Amygdala (tissue), 56 donors: ENCODE measurements around the gene EIF4E1B.

Experiments used
- DNase-seq, 56 donors: peaks; one replicate each; lab custom pipeline; 2025; lab: John Stamatoyannopoulos, UW

The EIF4E1B gene

DNA sequence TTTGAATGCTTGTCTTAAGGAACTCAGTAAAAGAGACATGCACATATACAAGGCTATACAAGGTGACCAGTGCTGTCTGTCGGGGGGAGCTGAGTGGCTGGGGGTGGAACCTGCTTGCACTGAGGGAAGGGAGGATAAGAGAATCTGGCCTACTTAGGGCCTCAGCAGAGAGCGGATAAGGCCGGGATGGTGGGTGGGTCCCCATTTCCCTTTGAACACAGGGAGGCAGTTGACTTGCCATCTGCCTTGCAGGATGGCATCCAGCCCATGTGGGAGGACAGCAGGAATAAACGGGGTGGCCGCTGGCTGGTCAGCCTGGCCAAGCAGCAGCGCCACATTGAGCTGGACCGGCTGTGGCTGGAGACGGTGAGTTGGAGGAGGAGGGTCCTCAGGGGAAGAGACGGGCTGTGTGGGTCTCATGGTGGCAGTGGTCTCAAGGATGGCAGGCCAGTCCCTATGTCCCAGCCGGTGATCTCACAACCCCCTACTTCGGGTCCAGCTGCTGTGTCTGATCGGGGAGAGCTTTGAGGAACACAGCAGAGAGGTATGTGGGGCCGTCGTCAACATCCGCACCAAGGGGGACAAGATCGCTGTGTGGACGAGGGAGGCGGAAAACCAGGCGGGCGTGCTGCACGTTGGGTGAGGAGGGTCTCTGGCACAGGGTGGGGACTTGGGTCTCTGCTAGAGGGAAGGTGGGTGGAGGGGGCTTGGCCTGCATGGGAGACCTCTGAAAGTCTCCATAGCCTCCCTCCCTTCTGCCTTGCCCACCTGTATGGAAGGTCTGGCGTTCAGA lies 14.6 kb downstream of the EIF4E1B start:
- no peak for DNase-seq

DNA sequence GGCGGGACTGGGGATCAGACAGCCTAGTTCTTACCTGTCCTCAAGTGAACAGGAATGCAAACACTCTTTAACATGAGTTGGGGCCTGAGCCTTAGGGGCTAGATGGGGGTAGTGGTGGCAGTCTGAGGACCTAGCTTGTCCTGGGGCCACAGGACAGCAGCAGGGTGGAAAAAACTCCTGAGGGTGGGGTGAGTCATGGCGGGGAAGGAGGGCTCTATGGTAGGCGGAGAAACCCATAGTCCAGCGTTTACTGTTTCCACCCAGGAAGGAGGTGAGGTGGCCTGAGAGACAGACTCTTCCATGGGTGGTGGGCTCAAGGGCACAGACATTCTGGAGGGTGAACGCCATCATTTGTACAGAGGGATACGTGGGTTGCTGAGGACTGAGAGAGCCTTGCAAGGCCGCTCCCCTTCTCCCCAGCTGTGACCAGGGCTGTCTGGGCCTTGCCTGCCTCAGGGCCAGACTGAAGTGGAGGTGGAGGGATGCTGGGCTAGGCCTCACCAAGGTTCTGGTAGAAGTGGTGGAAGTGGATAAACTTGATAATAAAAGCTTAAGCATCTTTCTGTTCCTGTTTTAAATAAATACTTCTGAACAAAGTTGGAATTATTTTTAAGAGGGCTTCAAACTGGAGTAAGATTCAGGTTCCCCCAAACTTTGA lies 15.7 kb downstream of the EIF4E1B start:
- DNase-seq, result no peak

DNA sequence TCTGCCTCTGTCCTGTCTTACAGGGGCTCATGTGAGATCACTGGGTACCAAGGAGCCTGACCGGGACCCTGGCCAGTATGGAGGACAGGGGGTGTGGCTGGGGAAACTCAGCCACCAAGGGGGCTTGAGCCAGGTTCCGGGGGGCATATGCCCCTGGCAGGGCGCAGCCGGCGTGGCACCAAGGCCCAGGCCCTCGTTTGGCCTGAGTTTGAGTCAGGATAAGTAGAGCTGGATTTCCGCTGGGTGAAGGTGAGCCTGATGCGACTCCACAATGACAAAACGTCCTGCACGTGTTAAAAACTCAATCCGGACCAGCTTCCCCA lies 16.2 kb downstream of the EIF4E1B start:
- DNase-seq, result no peak

DNA sequence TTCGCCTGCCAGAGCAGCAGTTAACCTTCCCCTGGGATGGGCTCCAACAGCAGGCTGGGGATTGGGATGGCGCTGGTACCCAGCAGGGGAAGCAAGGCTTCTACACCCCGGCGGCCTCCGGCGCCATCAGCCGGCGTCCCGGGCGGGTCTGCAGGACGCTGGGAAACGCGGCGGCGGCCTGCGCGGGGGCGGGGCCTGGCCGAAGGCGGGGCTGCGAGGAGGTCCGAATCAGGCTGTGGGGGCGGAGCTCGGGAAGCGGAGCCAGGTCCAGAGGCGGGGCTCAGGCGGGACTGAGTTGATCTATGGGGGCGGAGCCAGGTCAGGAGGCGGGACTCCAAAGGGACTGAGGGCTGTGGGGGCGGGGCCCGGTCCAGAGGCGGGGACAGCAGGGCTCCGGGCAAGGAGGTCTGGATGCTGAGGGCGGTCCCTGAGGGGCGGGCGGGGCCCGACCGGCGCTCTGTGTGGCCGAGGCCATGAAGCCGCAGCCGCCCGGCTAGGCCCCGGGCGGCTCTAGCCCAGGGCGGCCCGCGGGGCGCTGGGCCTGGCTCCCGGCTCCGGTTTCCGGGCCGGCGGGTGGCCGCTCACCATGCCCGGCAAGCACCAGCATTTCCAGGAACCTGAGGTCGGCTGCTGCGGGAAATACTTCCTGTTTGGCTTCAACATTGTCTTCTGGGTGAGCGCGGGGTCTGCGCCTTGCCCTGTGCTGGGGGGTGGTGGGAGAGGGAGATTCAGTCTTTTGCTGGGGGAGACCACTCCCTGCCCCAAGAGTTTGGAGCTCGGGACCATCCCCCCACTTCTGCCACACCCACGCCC lies 16.8 kb downstream of the EIF4E1B start, which contains the start of gene TSPAN17:
Gene TSPAN17 (plus strand): TSS at position 455 of the 813 bp plus-strand sequence. CDS start 132 bp downstream, at position 587.
- peak; percentile 61 to 100 (median 98) for DNase-seq

DNA sequence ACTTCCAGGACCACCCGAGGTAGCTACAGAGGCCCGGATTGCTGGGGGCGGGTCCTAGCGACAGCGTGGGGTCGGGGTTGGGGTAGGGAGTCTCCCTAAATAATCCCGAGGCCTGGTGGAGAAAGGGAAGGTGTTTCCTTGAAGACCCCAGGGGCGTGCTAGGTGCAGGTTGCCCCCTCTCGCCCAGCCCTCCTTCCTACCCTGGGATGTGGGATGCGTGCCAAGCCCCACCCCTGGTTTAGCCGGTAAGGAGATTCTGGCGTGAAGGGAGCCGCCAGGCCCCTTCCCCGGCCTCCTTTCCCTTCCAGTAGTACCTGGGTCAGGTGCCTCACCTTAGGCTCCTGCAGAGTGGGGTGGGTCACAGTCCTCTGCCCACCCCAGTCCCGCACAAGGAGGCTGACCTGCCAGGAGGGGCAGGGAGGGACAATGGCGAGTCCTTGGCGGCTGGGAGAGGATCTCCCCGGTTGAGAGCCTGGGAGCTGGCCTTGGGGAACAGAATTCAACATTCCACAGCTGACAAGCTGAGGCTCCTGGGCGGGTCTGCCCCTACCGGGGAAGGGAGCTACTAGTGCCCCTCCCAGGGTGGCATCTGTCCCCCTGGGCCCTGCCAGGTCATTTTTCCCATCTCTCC lies 17.5 kb downstream of the EIF4E1B start:
- peak in 13 of 56 donors; percentile 18 to 63 (median 35) for DNase-seq

DNA sequence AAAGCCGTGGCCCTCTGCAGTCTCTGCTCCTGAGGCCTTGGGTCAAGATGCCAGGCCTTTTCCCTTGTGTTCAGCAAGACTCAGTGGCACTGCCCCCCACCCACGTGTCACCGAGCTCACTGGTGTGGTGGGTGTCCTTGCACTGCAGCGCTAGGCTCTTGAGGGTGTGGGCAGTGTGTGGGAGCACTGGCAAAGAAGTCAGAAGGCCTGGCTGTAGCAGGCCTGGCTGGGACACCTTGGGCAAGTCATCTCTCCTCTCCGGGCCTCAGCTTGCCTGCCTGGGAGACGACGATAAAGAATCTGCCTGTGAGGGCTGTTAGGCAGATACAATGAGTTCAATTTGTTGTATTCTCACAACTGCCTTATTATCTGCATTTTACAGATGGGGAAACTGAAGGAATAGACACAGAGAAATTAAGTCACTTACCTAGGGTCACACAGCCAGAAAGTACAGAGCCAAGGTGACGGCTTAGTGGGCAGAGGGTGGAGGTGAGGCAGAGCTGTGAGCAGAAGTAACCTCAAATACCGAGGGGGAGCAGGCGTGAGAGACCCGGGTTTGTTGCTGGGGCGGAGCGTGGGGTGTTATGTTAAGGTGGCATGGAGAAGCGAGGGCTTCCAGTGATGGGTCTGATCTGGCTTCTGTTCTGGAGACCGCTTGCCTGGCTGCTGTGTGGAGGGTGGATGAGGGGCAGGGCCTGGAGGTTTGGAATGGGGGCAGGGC lies 18.2 kb downstream of the EIF4E1B start:
- no peak for DNase-seq

DNA sequence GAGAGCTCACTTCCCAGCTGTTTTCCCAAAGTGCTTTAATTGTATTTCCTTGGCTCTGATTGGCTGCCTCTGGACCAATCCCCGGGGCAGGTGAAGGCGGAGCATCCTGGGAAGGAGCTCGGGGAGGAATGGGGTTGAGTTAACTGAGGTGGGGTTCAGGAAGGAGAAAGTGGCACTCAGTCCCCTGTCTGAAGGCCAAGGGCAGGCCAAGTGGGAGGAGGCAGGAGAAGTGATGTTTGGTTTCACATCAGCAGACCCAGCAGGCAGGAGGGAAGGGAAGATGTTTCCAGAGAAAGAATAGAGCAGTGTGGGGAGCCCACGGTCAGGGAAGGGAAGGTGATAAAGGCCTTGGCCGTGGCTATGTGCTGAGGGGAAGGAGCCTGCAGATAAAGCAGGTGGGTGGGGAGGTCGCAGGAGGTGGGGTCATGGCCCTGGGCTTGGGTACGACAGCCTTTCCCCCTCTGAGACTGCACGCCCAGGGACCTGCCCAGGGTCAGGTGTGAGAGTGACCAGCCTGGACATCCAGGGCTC lies 19.9 kb downstream of the EIF4E1B start:
- DNase-seq, result peak in 3 of 56 donors; percentile 12 to 30 (median 26)

DNA sequence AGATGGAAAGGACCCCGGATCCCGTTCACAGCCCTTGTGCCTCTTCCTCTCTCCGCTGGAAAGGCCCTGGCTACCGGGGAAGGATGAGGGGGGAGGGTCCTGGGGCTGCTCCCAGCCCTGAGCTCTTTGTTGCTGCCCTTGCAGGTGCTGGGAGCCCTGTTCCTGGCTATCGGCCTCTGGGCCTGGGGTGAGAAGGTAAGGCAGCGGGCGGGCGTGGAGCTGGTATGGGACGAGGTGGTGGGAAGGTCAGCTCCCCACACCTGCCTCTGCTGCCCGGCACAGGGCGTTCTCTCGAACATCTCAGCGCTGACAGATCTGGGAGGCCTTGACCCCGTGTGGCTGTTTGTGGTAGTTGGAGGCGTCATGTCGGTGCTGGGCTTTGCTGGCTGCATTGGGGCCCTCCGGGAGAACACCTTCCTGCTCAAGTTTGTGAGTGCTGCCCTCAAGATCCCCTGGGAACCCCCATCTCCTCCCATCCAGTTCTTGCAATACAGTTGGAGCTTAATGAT lies 21.1 kb downstream of the EIF4E1B start:
- DNase-seq, result no peak

DNA sequence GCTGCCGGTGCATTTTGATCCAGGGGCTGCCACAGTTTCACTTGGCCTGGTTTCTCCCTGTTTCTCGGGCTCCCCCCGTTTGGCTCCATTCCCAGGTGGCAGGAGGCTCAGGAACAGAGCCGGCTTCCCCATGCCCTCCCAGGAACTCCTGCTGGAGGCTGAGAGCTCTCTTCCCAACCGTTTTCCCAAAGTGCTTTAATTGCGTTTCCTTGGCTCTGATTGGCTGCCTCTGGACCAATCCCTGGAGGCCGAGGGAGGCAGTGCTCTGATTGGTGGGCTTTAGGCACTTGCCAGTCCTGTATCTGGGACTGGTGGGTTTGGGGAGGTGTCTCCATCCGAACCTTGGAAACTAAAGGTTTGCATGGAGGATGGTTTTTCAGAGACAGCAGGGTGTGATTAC lies 21.7 kb downstream of the EIF4E1B start:
- peak in 30 of 56 donors; percentile 7 to 70 (median 42) for DNase-seq

DNA sequence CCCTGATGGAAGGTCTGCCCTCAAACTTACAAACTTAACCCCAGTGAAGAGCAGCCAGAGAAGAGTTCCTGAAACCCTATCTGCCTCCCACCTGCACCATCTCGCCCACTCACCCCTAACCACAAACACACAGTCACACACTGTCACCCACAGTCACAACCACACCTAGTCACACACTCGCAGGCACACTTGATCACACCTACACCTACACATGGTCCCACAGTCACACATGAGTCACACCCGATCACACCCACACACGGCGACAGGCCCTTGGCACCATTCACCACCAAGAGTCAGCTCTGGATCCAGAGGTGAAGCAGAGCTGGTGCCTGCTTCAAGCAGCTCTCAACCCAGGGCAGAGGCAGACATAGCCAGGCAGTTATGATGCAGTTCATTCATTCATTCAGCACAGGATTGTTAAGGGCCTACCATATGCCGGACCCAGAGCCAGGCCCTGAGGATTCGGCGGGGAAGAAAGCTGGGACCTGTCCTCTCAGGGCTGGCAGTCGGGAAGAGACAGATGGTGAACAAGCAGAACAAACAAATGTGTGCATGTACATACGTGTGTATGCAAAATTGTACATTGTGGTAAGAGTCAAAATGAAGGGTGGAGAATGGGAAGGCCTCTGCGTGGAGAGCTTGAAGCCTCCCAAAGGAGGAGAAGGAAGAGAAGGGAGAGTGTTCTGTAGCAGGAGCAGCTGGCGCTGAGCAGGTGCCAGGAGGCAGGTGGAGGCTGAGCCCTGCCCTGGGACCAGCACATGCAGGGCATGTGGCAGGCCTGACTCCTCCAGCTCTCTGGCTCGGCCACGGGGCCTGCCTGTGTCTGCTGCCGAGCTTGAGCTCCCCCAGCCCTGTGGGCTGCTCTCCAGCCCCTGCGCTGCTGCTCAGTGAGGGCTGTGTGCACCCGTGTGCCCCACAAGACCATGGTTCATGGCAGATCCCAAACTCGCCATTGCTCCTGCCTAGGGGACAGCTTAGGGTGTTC lies 23.2 kb downstream of the EIF4E1B start:
- peak in 2 of 56 donors; percentile 31 to 36 for DNase-seq

DNA sequence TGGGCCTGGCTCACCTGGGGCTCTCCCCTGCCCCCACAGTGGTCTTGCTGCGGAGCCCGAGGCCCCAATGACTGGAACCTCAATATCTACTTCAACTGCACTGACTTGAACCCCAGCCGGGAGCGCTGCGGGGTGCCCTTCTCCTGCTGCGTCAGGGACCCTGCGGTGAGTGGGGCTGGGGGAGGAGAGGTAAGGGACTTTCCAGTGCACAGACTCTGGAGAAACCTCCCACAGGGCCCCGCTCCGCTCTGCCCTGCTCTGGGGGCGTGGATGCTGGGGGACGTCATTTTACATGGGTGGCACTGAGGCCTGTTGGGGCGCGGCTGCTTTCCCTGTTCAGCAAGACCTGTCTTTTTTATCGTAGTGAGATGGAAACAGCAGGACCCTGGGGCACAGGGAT lies 24.4 kb downstream of the EIF4E1B start:
- no peak for DNase-seq

DNA sequence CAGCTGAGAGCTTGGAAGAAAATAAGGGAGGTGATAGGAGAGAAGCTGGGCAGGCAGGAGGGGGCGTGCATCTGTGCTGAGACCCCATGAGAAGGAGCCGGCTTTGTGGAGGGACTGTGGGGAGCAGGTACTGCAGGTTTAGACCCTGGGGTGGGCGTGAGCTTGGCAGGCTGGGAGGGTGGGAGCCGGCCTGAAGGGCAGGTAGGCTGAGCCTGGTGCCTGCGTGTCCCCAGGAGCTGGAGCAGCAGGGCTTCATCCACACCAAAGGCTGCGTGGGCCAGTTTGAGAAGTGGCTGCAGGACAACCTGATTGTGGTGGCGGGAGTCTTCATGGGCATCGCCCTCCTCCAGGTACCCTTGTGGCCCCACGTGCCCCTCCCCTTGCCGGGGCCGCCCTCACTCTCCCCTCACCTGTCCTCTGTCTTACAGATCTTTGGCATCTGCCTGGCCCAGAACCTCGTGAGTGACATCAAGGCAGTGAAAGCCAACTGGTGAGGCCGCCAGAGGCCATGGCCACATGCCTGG lies 26.1 kb downstream of the EIF4E1B start:
- no peak for DNase-seq

DNA sequence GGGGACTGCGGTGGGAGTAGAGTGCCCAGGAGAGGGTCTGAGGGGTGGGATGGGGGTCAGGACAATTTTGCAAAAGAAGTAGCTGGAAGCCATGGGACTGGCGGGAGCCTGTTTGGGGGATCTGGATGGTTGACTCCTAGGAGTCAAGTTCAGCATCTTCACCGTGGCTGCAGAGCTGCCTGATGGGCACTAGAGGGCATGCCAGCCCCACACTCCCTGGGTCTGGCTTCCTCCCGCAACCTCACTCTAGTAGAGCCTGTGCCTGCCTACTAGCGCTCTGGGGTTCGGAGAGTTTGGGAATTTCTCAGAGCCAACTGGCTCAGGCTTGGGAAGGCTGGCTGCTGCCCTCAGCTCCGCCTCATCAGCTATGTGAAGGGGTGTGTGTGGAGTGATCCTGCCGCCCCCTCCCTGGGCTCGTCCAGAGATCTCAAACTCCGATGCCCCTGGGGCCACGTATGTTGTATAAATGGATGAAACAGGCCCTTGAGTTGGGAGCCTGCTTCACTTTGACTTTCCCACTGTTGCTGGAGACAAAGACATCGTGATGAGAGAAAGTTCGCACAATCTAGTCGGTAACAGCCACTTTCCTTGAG lies 27.6 kb downstream of the EIF4E1B start:
- DNase-seq, result peak in 51 of 56 donors; percentile 9 to 82 (median 45)

DNA sequence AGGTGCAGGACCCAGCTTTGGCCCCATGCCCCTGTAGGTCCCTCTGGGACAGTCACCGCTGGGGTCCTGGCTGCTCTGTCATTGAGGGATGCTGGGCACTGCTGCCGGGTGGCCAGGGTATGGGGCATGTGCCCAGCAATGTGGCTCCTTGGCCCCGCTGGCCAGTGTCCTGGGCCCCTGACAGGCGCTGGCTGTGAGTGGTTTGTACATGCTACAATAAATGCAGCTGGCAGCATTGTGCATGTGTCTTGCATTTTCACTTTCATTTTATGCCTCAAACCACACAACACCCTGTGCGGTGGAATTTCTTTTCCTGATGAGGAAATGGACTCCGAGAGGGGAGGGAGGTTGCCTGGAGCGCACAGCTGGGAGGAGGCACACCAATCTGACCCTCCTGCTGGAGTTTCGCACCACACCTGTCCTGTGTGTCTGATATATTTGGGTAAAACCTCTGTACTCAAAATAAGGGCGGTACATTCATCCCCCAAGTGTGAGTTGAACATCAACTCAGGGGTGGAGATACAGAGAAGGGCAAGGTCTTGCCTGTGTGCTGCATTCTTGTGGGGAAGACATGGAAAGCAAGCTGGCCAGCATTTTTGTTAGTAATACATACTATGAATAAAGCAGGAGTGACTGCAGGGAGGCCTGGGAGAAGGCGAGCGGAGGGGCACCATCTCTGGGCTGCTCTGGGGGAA lies 28.5 kb downstream of the EIF4E1B start:
- DNase-seq, result no peak

DNA sequence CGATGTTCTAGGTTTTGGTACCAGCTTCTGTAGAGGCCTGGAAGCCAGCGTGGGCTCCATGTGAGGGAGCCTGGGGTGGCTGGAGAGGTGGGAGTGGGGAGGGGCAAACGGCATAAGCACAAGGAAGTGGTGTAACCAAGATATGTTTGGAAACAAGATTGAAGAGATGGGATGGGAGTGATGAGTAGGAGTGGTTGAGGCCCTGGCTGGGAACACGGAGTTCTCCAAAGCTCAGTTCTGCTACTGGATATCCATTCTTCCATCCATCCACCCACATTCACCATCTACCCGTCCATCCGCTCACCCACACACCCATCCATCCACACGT lies 29.0 kb downstream of the EIF4E1B start:
- peak in 6 of 56 donors; percentile 13 to 57 (median 30) for DNase-seq

DNA sequence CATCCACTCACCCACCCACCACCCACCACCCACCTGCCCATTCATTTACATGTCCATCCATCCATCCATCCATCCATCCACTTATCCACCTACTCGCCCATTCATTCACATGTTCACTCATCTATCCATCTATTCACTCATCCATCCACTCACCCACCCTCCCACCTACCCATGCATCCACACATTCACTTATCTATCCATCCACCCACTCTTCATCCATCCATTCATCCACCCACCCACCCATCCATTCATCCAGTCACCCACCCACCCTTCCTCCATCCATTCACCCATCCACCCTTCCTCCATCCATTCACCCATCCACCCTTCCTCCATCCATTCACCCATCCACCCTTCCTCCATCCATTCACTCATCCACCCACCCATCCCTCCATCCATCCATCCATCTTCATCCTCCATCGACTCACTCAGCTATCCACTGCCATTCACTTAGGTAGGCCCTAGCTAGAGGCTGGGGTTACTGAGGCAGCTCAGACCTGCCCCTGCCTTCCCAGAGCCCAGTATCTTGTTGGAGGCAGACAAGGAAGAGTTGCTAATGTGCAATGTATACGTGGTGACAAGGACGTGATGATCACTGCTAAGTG lies 29.5 kb downstream of the EIF4E1B start:
- DNase-seq, result no peak

DNA sequence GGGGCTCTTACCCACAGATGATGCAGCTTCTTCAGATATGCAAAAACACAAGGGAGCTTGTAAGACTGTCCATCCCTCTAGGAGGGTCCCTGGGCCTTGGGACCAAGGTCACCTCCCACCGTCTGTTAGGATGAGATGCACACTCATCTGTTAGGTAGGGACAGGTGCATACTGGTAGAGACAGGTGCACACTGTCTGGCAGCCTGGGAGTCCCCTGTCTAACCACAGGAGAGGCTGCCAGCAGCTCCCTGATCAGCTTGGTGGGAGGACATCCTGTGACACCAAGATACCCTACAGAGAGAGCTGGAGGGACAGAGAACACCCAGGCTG lies 30.0 kb downstream of the EIF4E1B start:
- no peak for DNase-seq
